HFFc6 (cell line): ENCODE measurements around the gene ESPN. TPM values are rescaled to one million over a fixed set of nuclear protein-coding genes. Genes with fewer than 3 reads are reported as not detected.
"Not testable (repeated sequence)": the region's sequence is repeated elsewhere in the genome, so short reads cannot be mapped to it uniquely, and the experiment has no call there.

Experiments used
- DNase-seq: peaks from one replicate; pipeline ENCODE4 v3.0.0-alpha.2; 2018
- H3K27ac Mint-ChIP-seq: 2 replicates; pipeline ENCODE4 v1.8.0; 2020; ENCODE audit warnings: mild to moderate bottlenecking, mixed read lengths
- H3K27me3 Mint-ChIP-seq: 2 replicates; pipeline ENCODE4 v1.8.0; 2021; ENCODE audit warnings: mild to moderate bottlenecking, moderate library complexity, mixed read lengths; ENCODE audit not compliant: insufficient read depth
- H3K36me3 Mint-ChIP-seq: 2 replicates; pipeline ENCODE4 v1.8.0; 2021; ENCODE audit warnings: low read depth, mixed read lengths
- H3K4me1 Mint-ChIP-seq: 2 replicates; pipeline ENCODE4 v1.8.0; 2020; ENCODE audit warnings: low read depth, mixed read lengths
- H3K4me3 Mint-ChIP-seq: 2 replicates; pipeline ENCODE4 v1.8.0; 2020; ENCODE audit warnings: mild to moderate bottlenecking, moderate library complexity, mixed read lengths
- H3K9me3 Mint-ChIP-seq: 2 replicates; pipeline ENCODE4 v1.8.0; 2020; ENCODE audit warnings: mild to moderate bottlenecking, mixed read lengths
- total RNA-seq, 6 experiments: library from RNA; stranded (reverse); fragmentation: NEBNext Ultra II Directional; extraction: Animal tissue kit (Norgen Biotek cat#: 25700); gene quantifications; 2 replicates in 1 of 6; 3 replicates in 5 of 6; pipeline ENCODE4 v1.2.3, GENCODE V29; 2021
- TF ChIP-seq, protein P1 (sequence below): fragments of 200-600 bp; sonication (generic); IDR thresholded peaks from 2 replicates; pipeline ENCODE4 v1.5.0; 2021; ENCODE audit warnings: antibody characterized with exemption, mild to moderate bottlenecking

ESPN gene
- total RNA-seq, 6 experiments from 2014 or later: not detected

DNA sequence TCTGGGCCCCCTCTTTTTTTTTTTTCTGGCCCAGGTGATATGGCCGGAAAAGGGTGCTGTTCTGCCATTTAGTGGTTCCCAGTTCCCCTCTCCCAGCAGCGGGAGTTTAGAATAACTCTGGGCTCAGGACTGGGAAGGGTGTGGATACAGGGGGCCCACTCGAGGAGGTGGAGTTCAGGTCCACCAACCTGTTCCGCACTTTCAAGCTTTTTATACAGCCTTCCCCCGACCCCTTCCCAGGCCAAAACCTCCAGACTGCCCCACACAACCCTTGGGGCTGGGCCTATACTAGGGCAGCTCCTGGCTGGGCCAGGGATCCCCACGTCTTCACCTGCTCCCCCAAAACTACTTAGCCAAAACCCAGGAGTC is 66.5 kb downstream of the ESPN start:
- TF ChIP-seq, protein P1, sequence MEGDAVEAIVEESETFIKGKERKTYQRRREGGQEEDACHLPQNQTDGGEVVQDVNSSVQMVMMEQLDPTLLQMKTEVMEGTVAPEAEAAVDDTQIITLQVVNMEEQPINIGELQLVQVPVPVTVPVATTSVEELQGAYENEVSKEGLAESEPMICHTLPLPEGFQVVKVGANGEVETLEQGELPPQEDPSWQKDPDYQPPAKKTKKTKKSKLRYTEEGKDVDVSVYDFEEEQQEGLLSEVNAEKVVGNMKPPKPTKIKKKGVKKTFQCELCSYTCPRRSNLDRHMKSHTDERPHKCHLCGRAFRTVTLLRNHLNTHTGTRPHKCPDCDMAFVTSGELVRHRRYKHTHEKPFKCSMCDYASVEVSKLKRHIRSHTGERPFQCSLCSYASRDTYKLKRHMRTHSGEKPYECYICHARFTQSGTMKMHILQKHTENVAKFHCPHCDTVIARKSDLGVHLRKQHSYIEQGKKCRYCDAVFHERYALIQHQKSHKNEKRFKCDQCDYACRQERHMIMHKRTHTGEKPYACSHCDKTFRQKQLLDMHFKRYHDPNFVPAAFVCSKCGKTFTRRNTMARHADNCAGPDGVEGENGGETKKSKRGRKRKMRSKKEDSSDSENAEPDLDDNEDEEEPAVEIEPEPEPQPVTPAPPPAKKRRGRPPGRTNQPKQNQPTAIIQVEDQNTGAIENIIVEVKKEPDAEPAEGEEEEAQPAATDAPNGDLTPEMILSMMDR: no peak
- no peaks in the 10 kb centered on the region for H3K9me3 Mint-ChIP-seq
- H3K4me1 Mint-ChIP-seq: peaks cover 25% of the 10 kb centered on the region
- DNase-seq: no peak
- peak overlapping the region; percentile 78 for H3K4me3 Mint-ChIP-seq
- H3K36me3 Mint-ChIP-seq: no peaks in the 10 kb centered on the region
- H3K27me3 Mint-ChIP-seq: peaks cover 5% of the 10 kb centered on the region
- peak overlapping the region; percentile 87 for H3K27ac Mint-ChIP-seq

DNA sequence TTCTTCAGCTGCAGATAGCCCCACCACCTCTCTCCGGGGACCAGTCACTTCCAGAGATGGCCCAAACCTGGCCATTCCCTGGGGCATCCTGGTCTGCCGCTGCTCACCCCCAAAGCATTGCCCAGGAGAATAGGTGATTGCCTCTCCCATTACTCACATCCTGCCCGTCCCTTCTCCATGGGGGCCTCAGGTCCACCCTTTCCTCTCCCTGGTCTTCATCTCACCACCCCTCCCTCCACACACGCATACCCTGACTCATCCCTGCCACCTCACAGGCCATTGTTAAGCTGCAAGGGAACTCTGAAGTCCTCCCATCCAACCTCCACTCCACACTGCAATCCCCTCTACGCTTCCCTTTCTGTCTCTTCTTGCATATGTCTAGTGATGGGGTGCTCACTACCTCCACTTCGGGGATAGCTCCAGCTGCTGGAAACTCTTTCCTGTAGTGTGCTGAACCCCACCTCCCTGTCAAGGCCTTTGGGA is 66.9 kb downstream of the ESPN start, which contains the start of gene PLEKHG5:
PLEKHG5 (minus strand) TSS at position 188 of the 483 bp plus-strand sequence. CDS start 14,096 bp downstream, outside the sequence.
- Mint-ChIP-seq H3K4me1 (peaks cover 20% of the 10 kb centered on the region), H3K27me3 (peaks cover 6% of the 10 kb centered on the region), H3K27ac (peak within 1 kb of the TSS; percentile 87), H3K36me3 (no peaks in the 10 kb centered on the region), H3K4me3 (peak within 1 kb of the TSS; percentile 78), H3K9me3 (no peaks in the 10 kb centered on the region)
- TF ChIP-seq, protein P1: no peak
- DNase-seq: peak; percentile 46

DNA sequence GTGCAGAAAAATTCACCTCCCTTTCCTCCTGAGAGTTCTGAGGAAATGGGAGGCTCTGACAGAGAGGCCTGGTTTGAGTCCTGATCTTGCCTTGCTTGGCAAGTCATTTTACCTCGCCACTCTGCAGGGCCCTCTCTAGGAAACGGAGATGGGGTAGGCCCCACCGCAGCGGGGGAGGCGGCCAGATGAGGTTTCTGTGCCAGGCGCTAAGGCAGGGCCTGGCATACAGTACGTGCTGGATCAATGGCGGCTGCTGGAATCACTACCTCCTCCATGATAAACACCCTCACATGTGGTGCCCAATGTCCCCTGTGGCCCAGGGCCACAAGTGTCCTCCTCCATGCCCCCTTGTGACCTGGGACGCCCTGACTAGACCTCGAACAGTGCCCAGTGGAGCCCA is 67.4 kb downstream of the ESPN start:
- TF ChIP-seq, protein P1: no peak
- Mint-ChIP-seq H3K4me1 (peaks cover 17% of the 10 kb centered on the region), H3K27ac (peak overlapping the region; percentile 87), H3K36me3 (no peaks in the 10 kb centered on the region), H3K4me3 (peak overlapping the region; percentile 78; the same call in 1 of the 2 replicates), H3K9me3 (no peaks in the 10 kb centered on the region), H3K27me3 (peaks cover 6% of the 10 kb centered on the region)
- no peak for DNase-seq

DNA sequence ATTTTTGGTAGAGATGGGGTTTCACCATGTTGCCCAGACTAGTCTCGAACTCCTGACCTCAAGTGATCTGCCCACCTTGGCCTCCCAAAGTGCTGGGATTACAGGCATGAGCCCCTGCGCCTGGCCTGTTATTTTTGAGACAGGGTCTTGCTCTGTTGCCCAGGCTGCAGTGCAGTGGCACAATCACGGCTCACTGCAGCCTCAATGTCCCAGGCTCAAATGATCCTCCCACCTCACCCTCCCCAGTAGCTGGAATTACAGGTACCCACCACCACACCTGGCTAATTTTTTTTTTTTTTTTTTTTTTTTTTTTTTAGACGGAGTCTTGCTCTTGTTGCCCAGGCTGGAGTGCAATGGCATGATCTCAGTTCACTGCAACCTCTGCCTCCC is 69.3 kb downstream of the ESPN start:
- not testable (repeated sequence) for H3K9me3 Mint-ChIP-seq, H3K36me3 Mint-ChIP-seq, H3K4me3 Mint-ChIP-seq, H3K27me3 Mint-ChIP-seq, DNase-seq, H3K27ac Mint-ChIP-seq
- peaks cover 23% of the 10 kb centered on the region for H3K4me1 Mint-ChIP-seq

DNA sequence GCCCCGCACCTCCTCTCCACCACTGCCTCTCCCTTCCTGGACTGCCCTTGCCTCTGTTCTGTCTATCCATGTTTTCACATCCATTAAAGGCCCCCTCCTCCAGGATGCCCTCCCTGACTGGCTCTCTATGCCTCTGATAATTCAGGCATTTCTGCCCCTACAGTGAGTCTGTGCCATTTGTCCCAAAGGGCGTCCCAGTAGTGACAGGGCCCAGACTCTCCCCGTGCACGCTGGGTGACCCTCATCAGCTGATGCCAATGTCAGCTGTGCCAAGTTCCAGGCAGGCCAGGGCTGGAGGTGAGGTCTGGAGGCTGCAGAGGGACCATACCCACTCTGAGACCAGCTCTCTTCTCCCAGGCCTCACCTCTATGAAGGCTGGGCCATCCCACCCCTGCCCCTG is 70.1 kb downstream of the ESPN start:
- Mint-ChIP-seq H3K9me3 (no peaks in the 10 kb centered on the region), H3K36me3 (no peaks in the 10 kb centered on the region), H3K4me3 (no peak overlapping the region), H3K4me1 (peaks cover 23% of the 10 kb centered on the region), H3K27me3 (peaks cover 6% of the 10 kb centered on the region), H3K27ac (no peak overlapping the region)
- no peak for DNase-seq
- TF ChIP-seq, protein P1: no peak

DNA sequence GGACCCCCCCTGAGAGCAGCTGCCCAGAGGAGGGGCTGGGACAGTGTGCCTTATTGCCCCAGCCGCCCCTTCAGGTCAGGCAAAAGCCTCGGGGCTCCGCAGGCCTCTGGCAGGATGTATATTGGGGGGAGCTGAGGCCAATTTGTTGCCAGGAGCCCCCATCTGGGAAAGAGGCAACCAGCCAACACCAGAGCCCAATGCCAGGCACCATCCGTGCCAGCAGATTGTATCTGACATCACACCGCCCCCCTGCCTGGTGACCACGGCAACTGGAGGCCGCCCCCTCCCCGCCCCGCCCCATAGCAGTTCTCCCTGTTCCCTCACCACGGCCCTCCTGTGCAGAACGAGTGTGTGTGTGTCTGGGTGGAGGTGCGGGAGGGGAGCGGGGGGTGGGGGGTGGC is 70.5 kb downstream of the ESPN start:
- DNase-seq: no peak
- TF ChIP-seq, protein P1: no peak
- Mint-ChIP-seq H3K27ac (no peak overlapping the region), H3K36me3 (no peaks in the 10 kb centered on the region), H3K4me1 (peaks cover 23% of the 10 kb centered on the region), H3K9me3 (no peaks in the 10 kb centered on the region), H3K27me3 (peaks cover 6% of the 10 kb centered on the region), H3K4me3 (no peak overlapping the region)
